H1 (cell line): Measurements from ENCODE around the gene RBFA. TPM values are rescaled to one million over a fixed set of nuclear protein-coding genes. Genes with fewer than 3 reads are reported as not detected.

ENCODE experiments used
- CTCF ChIA-PET: fragments of 300-600 bp; sonication (Branson Sonifier 250); formaldehyde crosslinking; loops from one replicate; lab custom pipeline; 2021; ENCODE audit not compliant: partially characterized antibody; lab: Charles Lee
- POLR2A ChIA-PET: fragments of 300-600 bp; sonication (Branson Sonifier 250); formaldehyde crosslinking; loops from one replicate; lab custom pipeline; 2021; ENCODE audit warnings: inconsistent platforms; ENCODE audit not compliant: partially characterized antibody; lab: Charles Lee
- DNase-seq, 2 experiments: peaks; one replicate each; pipeline versions ENCODE4 v3.0.0 to v3.0.0-alpha.2; 2010 to 2022; ENCODE audit warnings: low spot score in 2 of 2, low read depth in 1 of 2, mixed read lengths in 1 of 2
- FAIRE-seq: peaks from 2 replicates; lab custom pipeline; 2011; peaks lifted over from hg19 to GRCh38; lab: Jason Lieb, UNC
- H2AFZ ChIP-seq: 2 replicates; pipeline ENCODE4 v1.8.1; 2012; ENCODE audit warnings: low read length, inconsistent platforms
- H2AK5ac ChIP-seq: 2 replicates; pipeline ENCODE4 v1.6.1; 2013; ENCODE audit warnings: low read depth, low read length
- H2BK120ac ChIP-seq: replicated peaks from 2 replicates; pipeline ENCODE3; 2013; ENCODE audit warnings: low read depth, low read length, inconsistent platforms
- H2BK12ac ChIP-seq: 2 replicates; pipeline ENCODE4 v1.6.1; 2013; ENCODE audit warnings: low read depth, low read length
- H2BK15ac ChIP-seq: 2 replicates; pipeline ENCODE4 v1.6.1; 2013; ENCODE audit warnings: low read length
- H2BK20ac ChIP-seq: 2 replicates; pipeline ENCODE4 v1.6.1; 2013; ENCODE audit warnings: low read length
- H2BK5ac ChIP-seq: 2 replicates; pipeline ENCODE4 v1.6.1; 2013; ENCODE audit warnings: low read depth, low read length
- H3K14ac ChIP-seq: 2 replicates; pipeline ENCODE4 v1.6.1; 2013; ENCODE audit warnings: inconsistent platforms; ENCODE audit not compliant: insufficient read length
- H3K18ac ChIP-seq: 2 replicates; pipeline ENCODE4 v1.6.1; 2013; ENCODE audit warnings: low read length; ENCODE audit errors: extremely low read depth
- H3K23ac ChIP-seq: 2 replicates; pipeline ENCODE4 v1.6.1; 2013; ENCODE audit warnings: inconsistent platforms; ENCODE audit not compliant: insufficient read length
- H3K23me2 ChIP-seq: 2 replicates; pipeline ENCODE4 v1.6.1; 2013; ENCODE audit warnings: low read depth, low read length
- H3K27ac ChIP-seq: 2 replicates; pipeline ENCODE4 v1.6.1; 2011; ENCODE audit warnings: low read depth, low read length, inconsistent platforms
- H3K27me3 ChIP-seq, 4 experiments: replicated peaks in 1 of 4; 1 replicate in 1 of 4; 2 replicates in 3 of 4; pipeline versions ENCODE4 v1.6.1 to v1.8.1; 2011 to 2013; ENCODE audit warnings: low read length in 3 of 4, mild to moderate bottlenecking in 3 of 4, inconsistent platforms in 2 of 4, mixed read lengths in 2 of 4, moderate library complexity in 1 of 4; ENCODE audit not compliant: control insufficient read depth in 3 of 4, insufficient read depth in 3 of 4; ENCODE audit errors: extremely low read depth in 1 of 4
- H3K36me3 ChIP-seq, 4 experiments: 2 replicates each; pipeline versions ENCODE4 v1.6.1 to v1.8.1; 2011 to 2013; ENCODE audit warnings: mild to moderate bottlenecking in 4 of 4, low read length in 3 of 4, moderate library complexity in 2 of 4, control low read depth in 1 of 4, inconsistent platforms in 1 of 4; ENCODE audit not compliant: insufficient read depth in 4 of 4, control insufficient read depth in 2 of 4
- H3K4ac ChIP-seq: replicated peaks from 2 replicates; pipeline ENCODE3; 2013; ENCODE audit warnings: low read length, low read depth, mixed read lengths, inconsistent platforms; ENCODE audit not compliant: insufficient read length
- H3K4me1 ChIP-seq, 4 experiments: replicated peaks in 1 of 4; 1 replicate in 1 of 4; 2 replicates in 3 of 4; pipeline versions ENCODE4 v1.6.1 to v1.8.1; 2011 to 2013; ENCODE audit warnings: low read length in 3 of 4, inconsistent platforms in 2 of 4, mixed read lengths in 1 of 4; ENCODE audit not compliant: insufficient read depth in 4 of 4, control insufficient read depth in 3 of 4
- H3K4me2 ChIP-seq, 2 experiments: 2 replicates each; pipeline versions ENCODE4 v1.6.1 to v1.8.1; 2011 to 2013; ENCODE audit warnings: low read depth in 2 of 2, low read length in 2 of 2, control low read depth in 1 of 2, inconsistent platforms in 1 of 2, mild to moderate bottlenecking in 1 of 2; ENCODE audit not compliant: insufficient read depth in 1 of 2
- H3K4me3 ChIP-seq, 4 experiments: fragments of 200-600, 300-600 bp in 1 of 4; sonication (generic), shearing (Covaris generic), sonication (Bioruptor Twin) in 1 of 4; 2 replicates each; pipeline versions ENCODE4 v1.5.1 to v1.8.1; 2011 to 2016; ENCODE audit warnings: low read length in 4 of 4, low read depth in 3 of 4, control low read depth in 2 of 4, inconsistent platforms in 2 of 4, mild to moderate bottlenecking in 2 of 4, mixed read lengths in 1 of 4, moderate library complexity in 1 of 4; ENCODE audit not compliant: insufficient read depth in 2 of 4; ENCODE audit errors: extremely low read depth in 1 of 4
- H3K56ac ChIP-seq: replicated peaks from 2 replicates; pipeline ENCODE3; 2013; ENCODE audit warnings: low read depth, mild to moderate bottlenecking, mixed read lengths, low read length, inconsistent platforms; ENCODE audit not compliant: insufficient read length
- H3K79me1 ChIP-seq: 2 replicates; pipeline ENCODE4 v1.6.1; 2013; ENCODE audit warnings: low read depth, low read length, control low read depth
- H3K79me2 ChIP-seq, 2 experiments: 2 replicates each; pipeline versions ENCODE4 v1.6.1 to v1.8.1; 2012 to 2013; ENCODE audit warnings: low read length in 2 of 2, mild to moderate bottlenecking in 2 of 2, inconsistent platforms in 1 of 2; ENCODE audit not compliant: insufficient read depth in 2 of 2, control insufficient read depth in 1 of 2
- H3K9ac ChIP-seq, 4 experiments: replicated peaks in 1 of 4; 1 replicate in 1 of 4; 2 replicates in 3 of 4; pipeline versions ENCODE4 v1.6.1 to v1.8.1; 2011 to 2013; ENCODE audit warnings: low read depth in 3 of 4, low read length in 3 of 4, control low read depth in 2 of 4, mild to moderate bottlenecking in 2 of 4, moderate library complexity in 2 of 4, inconsistent platforms in 1 of 4; ENCODE audit errors: extremely low read depth in 1 of 4
- H3K9me3 ChIP-seq, 2 experiments: 2 replicates each; pipeline versions ENCODE4 v1.6.1 to v1.8.1; 2012 to 2013; ENCODE audit warnings: mild to moderate bottlenecking in 2 of 2, moderate library complexity in 2 of 2, control low read depth in 1 of 2, inconsistent platforms in 1 of 2, low read depth in 1 of 2, low read length in 1 of 2, mixed read lengths in 1 of 2; ENCODE audit not compliant: insufficient read depth in 2 of 2
- H4K20me1 ChIP-seq, 2 experiments: replicated peaks in 1 of 2; 2 replicates each; pipeline versions ENCODE3 to v1.8.1; 2011 to 2013; ENCODE audit warnings: inconsistent platforms in 2 of 2, low read length in 2 of 2, mild to moderate bottlenecking in 1 of 2; ENCODE audit not compliant: insufficient read depth in 2 of 2, control insufficient read depth in 1 of 2
- H4K5ac ChIP-seq: 2 replicates; pipeline ENCODE4 v1.6.1; 2013; ENCODE audit warnings: low read length, low read depth, mixed read lengths, inconsistent platforms; ENCODE audit not compliant: insufficient read length
- H4K8ac ChIP-seq: 2 replicates; pipeline ENCODE4 v1.8.0; 2013; ENCODE audit warnings: mild to moderate bottlenecking, moderate library complexity, low read length, inconsistent platforms; ENCODE audit not compliant: insufficient read depth; ENCODE audit errors: extremely low read depth
- H4K91ac ChIP-seq: replicated peaks from 2 replicates; pipeline ENCODE3; 2013; ENCODE audit warnings: low read length, mixed read lengths, inconsistent platforms; ENCODE audit not compliant: insufficient read length
- BACH1 ChIP-seq: IDR thresholded peaks from 2 replicates; pipeline ENCODE4 v1.6.1; 2012; ENCODE audit warnings: low read length, improper control_type of control experiment
- TCF12 ChIP-seq: IDR thresholded peaks from 2 replicates; pipeline ENCODE4 v1.6.1; 2011; ENCODE audit warnings: low read depth, mild to moderate bottlenecking, low read length
- WGBS, 2 experiments: shearing (Covaris generic) in 1 of 2; methylation state at CpG; one replicate each; pipeline versions ENCODE4 v1.1.6 to v1.1.7; 2013 to 2015; ENCODE audit warnings: low lambda C conversion rate in 2 of 2, mixed read lengths in 2 of 2, inconsistent platforms in 1 of 2, low coverage in 1 of 2, missing lambda C conversion rate in 1 of 2; ENCODE audit not compliant: insufficient replicate concordance in 2 of 2, insufficient coverage in 1 of 2, insufficient read length in 1 of 2; ENCODE audit errors: extremely low coverage in 1 of 2, missing lambda C conversion rate in 1 of 2; 5-methylcytosine and 5-hydroxymethylcytosine counted together
- polyA plus RNA-seq, 7 experiments: library from polyadenylated mRNA; depleted of rRNA in 3 of 7; stranded (reverse) in 5 of 7; unstranded in 2 of 7; fragments of >200 nt in 5 of 7; fragments of 200-250 nt in 2 of 7; gene quantifications; 1 replicate in 5 of 7; 2 replicates in 1 of 7; 4 replicates in 1 of 7; pipeline versions ENCODE4 v1.2.1 to v1.2.3, GENCODE V29; 2011 to 2013; ENCODE audit warnings: missing spikeins in 2 of 7, mixed read lengths in 2 of 7
- total RNA-seq: library from RNA; stranded (reverse); fragmentation: NEBNext Ultra II Directional; extraction: Animal tissue kit (Norgen Biotek cat#: 25700); gene quantifications from 2 replicates; pipeline ENCODE4 v1.2.1, GENCODE V29; 2021

The RBFA gene
- total and polyA plus RNA-seq, 2 of the 8 experiments (the other 6 are each of a cell fraction or from before 2014, with no cell fraction given): 19.2 to 29.5 TPM

GRCh38 chr18:80074697-80075096, 40.5 kb downstream of the RBFA start:
- no peak overlapping the region for H2BK5ac ChIP-seq
- no peak overlapping the region for H2BK15ac ChIP-seq
- DNase-seq (no peak), FAIRE-seq (no peak)
- no peak overlapping the region for H2BK20ac ChIP-seq
- H2BK12ac ChIP-seq: no peak overlapping the region
- no peaks in the 10 kb centered on the region for H4K20me1 ChIP-seq
- H3K4me3 ChIP-seq: no peak overlapping the region
- H3K9me3 ChIP-seq: peaks cover 0 to 31% of the 10 kb centered on the region in 2 experiments; a peak in 2 of 4 replicates
- ChIA-PET POLR2A (no interaction called here), CTCF (interaction anchor here (1.1 kb wide), 1 partner anchor 83 kb away, joined by 3 read pairs; no protein-coding TSS in a partner anchor)
- no peak overlapping the region for H2BK120ac ChIP-seq
- H3K27me3 ChIP-seq: no peaks in the 10 kb centered on the region
- H2AK5ac ChIP-seq: no peak overlapping the region
- no peak overlapping the region for H3K9ac ChIP-seq
- no peak overlapping the region for H3K23ac ChIP-seq
- no peak overlapping the region for H4K91ac ChIP-seq
- no peaks in the 10 kb centered on the region for H3K36me3 ChIP-seq
- H3K4me1 ChIP-seq: no peaks in the 10 kb centered on the region
- H3K79me2 ChIP-seq: no peaks in the 10 kb centered on the region
- no peak overlapping the region for H4K8ac ChIP-seq
- H3K23me2 ChIP-seq: no peaks in the 10 kb centered on the region
- H3K4me2 ChIP-seq: no peak overlapping the region
- no peak overlapping the region for H3K27ac ChIP-seq
- H4K5ac ChIP-seq: no peak overlapping the region
- H3K56ac ChIP-seq: no peak overlapping the region
- 88% methylated on average over 8 of the region's 8 CpGs; no CpG with 5 or more reads in 1 of the 2 experiments for WGBS, 2 experiments
- no peak overlapping the region for H3K18ac ChIP-seq
- H3K14ac ChIP-seq: no peak overlapping the region
- H3K79me1 ChIP-seq: no peaks in the 10 kb centered on the region
- TF ChIP-seq TCF12 (no peak), BACH1 (no peak)
- H3K4ac ChIP-seq: no peak overlapping the region
- no peak overlapping the region for H2AFZ ChIP-seq
